CD14-positive monocyte (primary cell): ENCODE results near the gene ADAM8. TPM values are rescaled to one million over a fixed set of nuclear protein-coding genes. Genes with fewer than 3 reads are reported as not detected.

Source experiments
- DNase-seq, 3 donors: peaks; one replicate each; pipeline ENCODE4 v3.0.0-alpha.2; 2011 to 2022
- H2AFZ ChIP-seq: 2 replicates; pipeline ENCODE4 v1.6.0; 2012; ENCODE audit warnings: mild to moderate bottlenecking, low read depth, low read length, inconsistent platforms; ENCODE audit not compliant: insufficient read depth, poor library complexity, severe bottlenecking
- H3K27ac ChIP-seq, 2 donors: 1 replicate in 1 of 2; 2 replicates in 1 of 2; pipeline ENCODE4 v1.5.1; 2012 to 2013; ENCODE audit warnings: low read length in 2 of 2, control low read depth in 1 of 2, inconsistent platforms in 1 of 2, low read depth in 1 of 2, mild to moderate bottlenecking in 1 of 2
- H3K27me3 ChIP-seq, 2 donors: one replicate each; pipeline versions ENCODE4 v1.6.0 to v1.6.1; 2011 to 2013; ENCODE audit warnings: low read length in 2 of 2; ENCODE audit not compliant: control insufficient read depth in 2 of 2, insufficient read depth in 2 of 2
- H3K36me3 ChIP-seq, 2 donors: replicated peaks in 1 of 2; 1 replicate in 1 of 2; 2 replicates in 1 of 2; pipeline versions ENCODE4 v1.5.1 to v1.6.1; 2012 to 2013; ENCODE audit warnings: low read length in 2 of 2, control low read depth in 1 of 2, inconsistent platforms in 1 of 2, mild to moderate bottlenecking in 1 of 2; ENCODE audit not compliant: insufficient read depth in 2 of 2, control insufficient read depth in 1 of 2
- H3K4me1 ChIP-seq, 2 donors: 1 replicate in 1 of 2; 2 replicates in 1 of 2; pipeline versions ENCODE4 v1.5.1 to v1.6.1; 2012 to 2013; ENCODE audit warnings: low read length in 2 of 2, control low read depth in 1 of 2, inconsistent platforms in 1 of 2, mild to moderate bottlenecking in 1 of 2, moderate library complexity in 1 of 2; ENCODE audit not compliant: insufficient read depth in 2 of 2, control insufficient read depth in 1 of 2
- H3K4me2 ChIP-seq: replicated peaks from 2 replicates; pipeline ENCODE3; 2012; ENCODE audit warnings: low read length, moderate library complexity, mild to moderate bottlenecking; ENCODE audit not compliant: poor library complexity, severe bottlenecking; ENCODE audit errors: extremely low read depth
- H3K4me3 ChIP-seq, 3 experiments: fragments of 200-600 bp in 1 of 3; sonication (generic) in 1 of 3; replicated peaks in 1 of 3; 1 replicate in 2 of 3; 2 replicates in 1 of 3; pipeline ENCODE4 v1.5.1; 2011 to 2013; ENCODE audit warnings: low read length in 3 of 3, mild to moderate bottlenecking in 3 of 3, control low read depth in 2 of 3, low read depth in 2 of 3, inconsistent platforms in 1 of 3, moderate library complexity in 1 of 3
- H3K79me2 ChIP-seq: 2 replicates; pipeline ENCODE4 v1.6.0; 2012; ENCODE audit warnings: mild to moderate bottlenecking, control low read depth, inconsistent platforms, low read length, moderate library complexity; ENCODE audit not compliant: insufficient read depth
- H3K9ac ChIP-seq: 2 replicates; pipeline ENCODE4 v1.6.0; 2017; ENCODE audit warnings: low read length, mild to moderate bottlenecking; ENCODE audit not compliant: insufficient read depth, poor library complexity, severe bottlenecking
- H3K9me3 ChIP-seq, 2 donors: replicated peaks in 1 of 2; 1 replicate in 1 of 2; 2 replicates in 1 of 2; pipeline versions ENCODE4 v1.5.1 to v1.6.1; 2012 to 2013; ENCODE audit warnings: low read length in 2 of 2, control low read depth in 1 of 2; ENCODE audit not compliant: control insufficient read depth in 1 of 2, insufficient read depth in 1 of 2
- H4K20me1 ChIP-seq: 2 replicates; pipeline ENCODE4 v1.6.0; 2012; ENCODE audit warnings: mild to moderate bottlenecking, low read length, control low read depth, moderate library complexity; ENCODE audit not compliant: insufficient read depth
- H3K27ac Mint-ChIP-seq, 7 donors: one replicate each; pipeline ENCODE4 v1.8.0; 2020; ENCODE audit warnings: mild to moderate bottlenecking in 7 of 7, mixed read lengths in 7 of 7, moderate library complexity in 6 of 7, inconsistent platforms in 2 of 7
- H3K27me3 Mint-ChIP-seq, 3 donors: one replicate each; pipeline ENCODE4 v1.8.0; 2021 to 2022; ENCODE audit warnings: low read depth in 3 of 3, mild to moderate bottlenecking in 3 of 3, mixed read lengths in 3 of 3, moderate library complexity in 3 of 3, inconsistent platforms in 1 of 3
- H3K36me3 Mint-ChIP-seq, 2 donors: one replicate each; pipeline ENCODE4 v1.8.0; 2020; ENCODE audit warnings: mixed read lengths in 2 of 2, inconsistent platforms in 1 of 2, mild to moderate bottlenecking in 1 of 2
- H3K4me1 Mint-ChIP-seq: one replicate; pipeline ENCODE4 v1.8.0; 2020; ENCODE audit warnings: mild to moderate bottlenecking, mixed read lengths
- H3K4me3 Mint-ChIP-seq, 2 donors: one replicate each; pipeline ENCODE4 v1.8.0; 2020; ENCODE audit warnings: mild to moderate bottlenecking in 2 of 2, mixed read lengths in 2 of 2, moderate library complexity in 1 of 2
- H3K9me3 Mint-ChIP-seq, 7 donors: one replicate each; pipeline ENCODE4 v1.8.0; 2020 to 2022; ENCODE audit warnings: mixed read lengths in 7 of 7, mild to moderate bottlenecking in 6 of 7, moderate library complexity in 6 of 7, inconsistent platforms in 2 of 7
- CTCF ChIP-seq: fragments of 200-600 bp; IDR thresholded peaks from one replicate; pipeline ENCODE4 v1.8.0; 2022; ENCODE audit warnings: antibody characterized with exemption, mild to moderate bottlenecking
- WGBS: methylation state at CpG from one replicate; pipeline ENCODE4 v1.1.5; 2013; ENCODE audit warnings: missing lambda C conversion rate; ENCODE audit not compliant: insufficient coverage; 5-methylcytosine and 5-hydroxymethylcytosine counted together
- intact Hi-C, 2 donors: fragments of 100-400 bp; cut with micrococcal nuclease; formaldehyde crosslinking; loops; one replicate each; pipeline versions ENCODE4 v1.15.0 to v1.15.1; 2023
- polyA plus RNA-seq, 3 donors: library from polyadenylated mRNA; depleted of rRNA in 1 of 3; unstranded in 2 of 3; stranded (reverse) in 1 of 3; fragments of 300-500 nt in 2 of 3; fragments of >200 nt in 1 of 3; fragmentation: Illumina TruSeq in 2 of 3; gene quantifications; 1 replicate in 2 of 3; 2 replicates in 1 of 3; pipeline ENCODE4 v1.2.3, GENCODE V29; 2012 to 2021

The ADAM8 gene
- polyA plus RNA-seq, 3 donors, result 32.7 to 228 (median 72.8) TPM

GRCh38 chr10:133262696-133263095, 14.0 kb downstream of the ADAM8 start:
- Mint-ChIP-seq H3K27me3 (peaks cover 0 to 5% (median 1%) of the 10 kb centered on the region in 3 donors), H3K27ac (peak overlapping the region in 6 of 7 donors; percentile 81 to 94 (median 90)), H3K4me3 (no peak overlapping the region), H3K36me3 (peaks cover 23 to 46% of the 10 kb centered on the region in 2 donors), H3K4me1 (peaks cover 70% of the 10 kb centered on the region), H3K9me3 (no peaks in the 10 kb centered on the region)
- no peak for DNase-seq
- peaks cover 12% of the 10 kb centered on the region for H4K20me1 ChIP-seq
- TF ChIP-seq CTCF, result no peak
- peaks cover 75 to 83% of the 10 kb centered on the region in 2 donors for H3K4me1 ChIP-seq
- intact Hi-C loops, result loop anchor here in 1 of 2 donors (5.0 kb wide), 1 partner anchor 45 kb away; the partner anchor contains the start of genes TUBGCP2 and ZNF511
- peaks cover 24 to 38% of the 10 kb centered on the region in 2 donors for H3K36me3 ChIP-seq
- H3K79me2 ChIP-seq, result no peaks in the 10 kb centered on the region
- no peak overlapping the region for H3K9ac ChIP-seq
- peak overlapping the region; percentile 30 for H3K4me2 ChIP-seq
- no peaks in the 10 kb centered on the region for H3K27me3 ChIP-seq
- H3K27ac ChIP-seq, result peak overlapping the region; percentile 31 to 74
- no peak overlapping the region for H2AFZ ChIP-seq
- no peaks in the 10 kb centered on the region for H3K9me3 ChIP-seq
- H3K4me3 ChIP-seq, result peak overlapping the region in 1 of 3 experiments; percentile 16
- 95% methylated on average over 14 of the region's 14 CpGs for WGBS

GRCh38 chr10:133261726-133262325, 14.8 kb downstream of the ADAM8 start:
- Histone ChIP-seq H3K27ac (peak overlapping the region; percentile 77 to 91), H3K4me3 (peak overlapping the region; percentile 33 to 79 (median 40)), H3K4me1 (peaks cover 84 to 92% of the 10 kb centered on the region in 2 donors), H3K9ac (peak overlapping the region; percentile 82), H3K9me3 (no peaks in the 10 kb centered on the region), H3K27me3 (no peaks in the 10 kb centered on the region), H2AFZ (peak overlapping the region; percentile 57), H3K36me3 (peaks cover 15 to 29% of the 10 kb centered on the region in 2 donors), H3K79me2 (no peaks in the 10 kb centered on the region), H3K4me2 (peak overlapping the region; percentile 79), H4K20me1 (peaks cover 4% of the 10 kb centered on the region)
- intact Hi-C loops, result loop anchor here in 1 of 2 donors (5.0 kb wide), 1 partner anchor 45 kb away; the partner anchor contains the start of genes TUBGCP2 and ZNF511
- H3K27ac Mint-ChIP-seq, result peak overlapping the region; percentile 68 to 99 (median 96)
- H3K36me3 Mint-ChIP-seq, result peaks cover 23 to 37% of the 10 kb centered on the region in 2 donors
- peak; percentile 81 to 89 (median 89) for DNase-seq
- no peaks in the 10 kb centered on the region for H3K9me3 Mint-ChIP-seq
- TF ChIP-seq CTCF, result no peak
- peaks cover 79% of the 10 kb centered on the region for H3K4me1 Mint-ChIP-seq
- H3K4me3 Mint-ChIP-seq, result peak overlapping the region; percentile 46 to 56
- under 1% methylated on average over 56 of the region's 79 CpGs for WGBS
- H3K27me3 Mint-ChIP-seq, result peaks cover 0 to 6% (median 1%) of the 10 kb centered on the region in 3 donors
